HG03520 (cell line): ENCODE measurements around the gene EEF1AKMT3.
"Not testable (repeated sequence)": the region's sequence is repeated elsewhere in the genome, so short reads cannot be mapped to it uniquely, and the experiment has no call there.

Source experiments
- ATAC-seq: cut with Tn5 transposase; IDR thresholded peaks from one replicate; pipeline ENCODE4 v1.9.1; 2021; ENCODE audit warnings: mild to moderate bottlenecking, moderate library complexity; ENCODE audit not compliant: unreplicated experiment

EEF1AKMT3 gene

DNA sequence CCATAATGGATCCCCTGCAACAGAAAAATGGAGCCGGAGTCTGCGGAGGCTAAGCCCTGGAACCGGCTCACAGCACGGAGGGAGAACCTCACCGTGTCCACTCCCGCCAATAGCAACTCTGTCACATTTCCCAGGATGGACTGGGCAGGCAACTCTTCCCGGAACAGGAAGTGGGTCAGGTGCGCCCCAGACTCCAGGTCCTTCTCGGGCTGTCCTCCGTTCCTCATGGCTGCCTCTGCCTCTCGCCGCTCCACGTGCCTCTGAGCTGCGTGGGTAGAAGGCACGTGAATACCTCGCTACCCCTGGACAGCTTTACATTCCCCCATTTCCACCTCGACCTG is 7.8 kb upstream of the EEF1AKMT3 start:
- ATAC-seq: no peak

DNA sequence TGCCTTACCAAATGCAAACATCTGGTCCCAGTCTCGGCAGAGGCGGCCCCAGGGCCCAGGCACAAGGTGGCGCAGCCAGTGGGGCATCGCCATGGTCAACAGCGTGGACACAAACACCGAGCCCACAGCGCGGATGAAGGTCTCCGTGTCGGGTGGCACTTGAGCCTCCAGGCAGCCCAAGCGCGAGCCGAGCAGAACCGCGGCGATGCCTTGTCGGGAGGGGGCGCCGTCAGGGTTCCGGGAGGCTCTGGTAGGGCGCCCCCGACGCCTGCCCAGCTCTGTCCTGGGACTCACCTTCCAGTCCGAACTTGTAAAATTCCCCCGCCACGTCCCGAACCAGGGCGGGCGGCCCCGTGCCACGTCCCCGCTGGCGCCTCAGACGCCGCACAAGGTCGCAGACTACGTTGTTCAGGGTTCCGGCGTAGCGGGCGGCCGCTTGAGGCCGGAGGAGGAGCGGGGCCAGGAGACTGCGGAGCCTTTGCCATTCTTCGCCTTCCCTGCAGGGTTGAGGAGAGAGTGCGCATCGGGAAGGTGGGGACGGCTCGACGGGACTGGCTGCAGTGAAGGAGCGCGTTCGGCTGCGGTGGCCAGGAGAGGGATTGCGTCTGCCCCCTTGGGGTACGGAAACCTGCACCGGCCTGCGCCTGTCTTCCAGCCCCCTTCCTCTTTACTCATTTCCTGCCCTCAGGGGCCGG is 7.3 kb upstream of the EEF1AKMT3 start:
- ATAC-seq: peak; percentile 54

DNA sequence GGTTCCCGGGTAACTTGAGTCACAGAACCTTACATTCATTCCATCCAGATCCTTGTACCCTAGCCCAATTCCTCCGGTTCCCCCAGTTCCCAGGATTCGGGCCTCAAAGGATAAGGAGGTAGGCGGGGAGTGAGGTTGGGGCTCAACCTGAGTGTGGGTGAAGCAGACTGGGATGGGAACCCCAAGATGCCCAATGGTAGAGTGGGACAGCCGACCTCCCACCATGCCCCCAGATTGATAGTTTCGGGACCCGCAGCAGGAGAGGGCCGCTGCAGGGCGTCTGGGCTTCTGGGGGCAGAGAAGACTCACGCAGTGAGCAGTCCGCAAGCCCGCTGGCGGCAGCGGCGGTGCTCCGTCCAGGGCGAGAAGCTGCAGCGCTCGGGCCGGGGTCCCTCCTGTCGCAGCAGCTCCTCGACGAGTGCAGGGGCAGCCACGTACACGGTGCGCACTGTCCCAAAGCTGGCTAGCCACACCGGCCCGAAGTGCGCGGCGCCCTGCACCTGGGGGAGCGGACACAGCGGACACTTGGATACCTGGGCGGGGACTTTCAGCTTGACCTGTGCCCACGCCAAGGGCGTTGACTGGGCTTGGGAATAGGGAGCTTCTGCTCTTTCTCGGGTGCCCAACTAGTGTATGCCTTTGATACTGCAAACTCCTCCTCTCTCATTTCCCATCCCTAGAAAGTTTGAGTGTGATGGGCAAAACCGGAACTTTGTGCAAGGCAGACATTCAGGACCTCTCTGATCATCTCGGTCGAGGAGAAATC is 6.5 kb upstream of the EEF1AKMT3 start:
- ATAC-seq: no peak

DNA sequence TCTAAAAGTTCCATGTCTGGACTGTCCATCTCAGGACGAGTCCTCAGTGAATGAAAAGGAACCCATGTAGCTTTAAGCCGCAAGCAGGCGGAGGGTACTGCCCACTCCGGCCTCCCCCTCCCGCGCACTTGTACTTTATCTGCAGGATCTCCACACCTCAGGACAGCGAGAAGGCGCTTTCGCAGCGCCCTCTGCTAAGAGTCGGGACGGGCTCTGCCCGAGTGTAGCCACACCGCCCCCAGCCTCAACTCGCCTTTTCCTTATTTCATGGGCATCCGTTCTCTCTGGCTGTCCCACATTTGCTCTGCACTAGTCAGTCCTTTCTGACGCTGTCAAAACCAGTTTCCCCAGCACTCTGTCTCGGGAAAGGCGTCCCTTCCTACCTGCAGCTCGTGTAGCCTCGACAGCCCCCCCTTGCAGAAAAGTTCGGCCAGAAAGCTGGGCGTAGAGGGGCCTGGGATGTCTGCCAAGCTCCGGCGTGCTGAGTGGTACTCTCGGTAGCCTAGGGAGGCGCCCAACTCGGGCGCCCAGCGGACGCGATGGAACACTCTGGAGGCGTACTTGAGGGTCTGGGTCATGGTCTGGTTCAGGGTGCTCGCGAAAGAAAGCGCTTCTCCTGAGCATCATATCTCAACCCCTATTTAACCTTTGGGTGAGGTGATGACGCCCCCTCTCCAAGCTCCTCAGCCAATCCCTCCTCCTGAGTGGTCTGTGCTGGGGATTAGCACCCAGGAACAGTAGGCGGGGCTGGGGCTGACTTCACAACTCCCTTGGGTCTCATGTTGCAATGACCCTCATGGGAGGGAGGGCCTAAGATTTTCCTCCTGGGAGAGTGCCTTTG is 5.7 kb upstream of the EEF1AKMT3 start, which contains the start of gene CYP27B1:
Gene CYP27B1 (minus strand): TSS at position 615 of the 841 bp plus-strand sequence. CDS start 37 bp downstream, at position 578.
- no peak for ATAC-seq

DNA sequence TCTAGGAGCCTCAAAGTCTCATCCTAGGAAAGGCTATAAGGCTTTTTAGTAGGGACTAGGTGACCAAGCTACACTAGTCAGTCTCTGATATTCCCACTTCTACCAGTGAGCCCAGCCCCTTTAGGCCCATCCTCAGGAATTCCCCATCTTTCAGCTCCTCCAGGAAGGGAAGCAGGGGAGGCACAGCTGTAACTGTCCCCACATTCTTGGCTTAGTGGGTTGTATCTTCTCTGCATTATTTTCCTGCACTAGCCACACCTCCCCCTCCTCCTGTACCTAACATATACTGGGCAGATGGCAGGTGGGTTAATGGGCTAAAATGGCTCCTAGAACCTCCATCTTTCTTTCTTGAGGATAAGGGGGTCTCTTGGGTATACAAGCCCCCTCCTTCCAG is 5.1 kb upstream of the EEF1AKMT3 start:
- ATAC-seq: no peak

DNA sequence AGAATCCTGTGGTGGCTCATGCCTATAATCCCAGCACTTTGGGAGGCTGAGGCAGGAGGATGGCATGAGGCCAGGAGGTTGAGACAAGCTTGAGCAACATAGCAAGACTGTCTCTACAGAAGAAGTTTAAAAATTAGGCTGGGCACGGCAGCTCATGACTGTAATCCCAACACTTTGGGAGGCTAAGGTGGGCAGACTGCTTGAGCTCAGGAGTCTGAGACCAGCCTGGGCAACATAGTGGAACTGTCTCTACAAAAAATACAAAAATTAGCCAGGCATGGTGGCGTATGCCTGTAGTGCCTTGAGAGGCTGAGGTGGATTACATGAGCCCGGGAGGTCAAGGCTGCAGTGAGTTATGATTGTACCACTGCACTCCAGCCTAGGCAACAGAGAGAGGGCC is 4.5 kb upstream of the EEF1AKMT3 start:
- no peak for ATAC-seq

DNA sequence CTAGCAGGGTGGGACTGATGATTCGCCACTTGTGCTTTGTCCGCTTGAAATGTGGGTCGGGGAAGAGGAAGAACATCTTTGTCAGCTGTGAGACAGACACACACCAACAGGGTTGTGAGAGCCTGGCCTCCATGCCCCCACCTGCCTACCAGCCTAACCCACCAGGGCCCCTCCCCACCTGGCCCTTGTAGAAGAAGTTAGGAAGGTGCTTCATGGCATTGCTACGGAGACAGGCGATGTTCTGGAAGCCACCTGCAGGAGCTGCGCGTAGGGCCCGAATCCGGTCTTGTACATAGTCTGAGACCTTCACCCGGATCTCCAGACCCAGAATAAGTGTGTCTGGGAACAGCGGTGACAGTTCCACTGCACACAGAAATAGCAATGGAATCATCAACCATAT is 2.8 kb upstream of the EEF1AKMT3 start:
- ATAC-seq: no peak

DNA sequence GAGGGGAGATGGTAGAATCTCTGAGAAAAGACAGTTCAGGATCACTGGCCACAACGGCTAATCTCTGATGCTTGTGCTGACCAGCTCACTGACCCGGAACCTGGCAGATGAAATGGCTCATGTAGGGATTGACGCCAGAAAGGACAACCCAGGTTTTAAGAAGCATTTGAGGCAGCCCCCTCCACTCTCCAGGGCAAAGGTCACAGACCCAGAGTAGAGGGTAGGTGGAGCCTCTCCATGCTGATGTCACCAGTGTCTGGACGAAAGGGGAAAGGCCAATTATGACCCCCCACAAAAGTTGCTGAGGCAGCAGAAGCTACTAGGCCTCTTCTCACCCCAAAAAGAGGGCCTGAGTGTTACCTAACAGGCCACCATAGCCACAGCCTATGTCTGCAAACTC is 1.7 kb upstream of the EEF1AKMT3 start:
- no peak for ATAC-seq

DNA sequence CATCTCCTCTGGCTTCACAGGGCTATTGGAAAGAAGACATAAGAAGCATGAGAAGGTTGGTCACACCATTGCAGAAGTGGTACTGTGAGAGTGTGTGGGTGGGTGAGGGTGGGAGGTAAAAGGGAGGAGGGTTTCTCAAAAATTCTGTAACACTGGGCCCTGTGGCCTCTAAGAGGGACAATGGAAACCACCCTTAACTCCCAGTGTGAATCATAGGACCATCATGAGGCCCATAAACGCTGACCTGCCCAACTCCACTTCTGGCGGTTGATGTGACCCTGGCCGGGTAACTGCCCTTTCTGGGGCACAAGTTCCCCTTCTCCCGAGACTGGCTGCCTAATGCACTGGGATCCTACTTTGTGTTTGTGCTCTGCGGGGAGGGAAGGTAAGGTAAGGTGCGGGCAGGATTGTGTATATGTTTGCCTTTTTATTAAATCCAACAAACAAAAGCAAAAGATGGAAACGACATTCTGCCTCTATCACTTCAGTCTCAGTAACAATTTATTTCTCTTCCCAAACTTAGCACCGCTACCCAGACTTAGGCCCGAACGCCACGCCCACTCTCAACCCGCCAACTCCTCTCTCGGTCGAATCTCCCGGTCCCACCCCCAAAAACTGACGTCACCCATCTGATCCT is 1.1 kb upstream of the EEF1AKMT3 start:
- ATAC-seq: peak; percentile 65

DNA sequence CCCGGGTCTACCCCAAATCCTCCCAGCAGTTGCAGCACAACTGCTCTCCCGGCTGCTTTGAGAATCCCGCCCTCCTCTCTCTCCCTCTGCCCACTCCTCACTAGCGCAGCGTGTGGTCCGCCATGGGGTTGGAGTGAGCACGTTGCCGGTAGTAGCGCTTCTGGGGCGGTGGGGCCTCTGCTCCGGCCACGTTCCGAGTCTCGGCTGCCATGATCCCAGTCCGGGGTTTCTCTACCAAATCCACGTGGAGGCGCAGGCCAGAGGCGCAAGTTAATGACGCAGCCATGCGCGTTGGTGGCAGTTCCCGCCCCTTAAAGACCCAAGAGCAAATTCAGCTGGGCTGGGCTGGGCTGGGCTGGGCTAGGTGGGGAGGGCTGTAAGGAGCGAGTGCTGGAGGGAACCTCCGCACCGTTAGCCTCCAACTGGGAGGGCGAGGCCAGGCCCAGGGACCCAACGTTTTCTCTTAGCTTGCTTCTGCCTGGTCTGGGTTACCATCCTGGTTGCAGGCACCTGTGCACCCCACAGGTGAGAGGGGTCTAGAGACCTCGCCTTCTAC is 463 bp upstream of the EEF1AKMT3 start, which contains the start of gene METTL1:
Gene METTL1 (minus strand): TSS at position 233 of the 556 bp plus-strand sequence. CDS start 22 bp downstream, at position 211.
- peak; percentile 78 for ATAC-seq

DNA sequence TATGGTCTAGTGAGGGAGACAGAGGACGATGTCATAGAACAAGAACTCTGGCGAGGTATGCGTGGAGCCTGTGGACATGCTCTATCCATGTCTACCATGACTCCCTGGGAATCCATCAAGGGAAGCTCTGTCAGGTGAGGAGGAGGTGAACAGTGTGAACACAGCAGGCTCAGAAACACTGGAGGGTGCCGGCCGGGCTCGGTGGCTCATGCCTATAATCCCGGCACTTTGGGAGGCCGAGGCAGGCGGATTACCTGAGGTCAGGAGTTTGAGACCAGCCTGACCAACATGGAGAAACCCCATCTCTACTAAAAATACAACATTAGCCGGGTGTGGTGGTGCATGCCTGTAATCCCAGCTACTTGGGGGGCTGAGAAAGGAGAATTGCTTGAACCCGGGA is 2.2 kb downstream of the EEF1AKMT3 start:
- not testable (repeated sequence) for ATAC-seq

DNA sequence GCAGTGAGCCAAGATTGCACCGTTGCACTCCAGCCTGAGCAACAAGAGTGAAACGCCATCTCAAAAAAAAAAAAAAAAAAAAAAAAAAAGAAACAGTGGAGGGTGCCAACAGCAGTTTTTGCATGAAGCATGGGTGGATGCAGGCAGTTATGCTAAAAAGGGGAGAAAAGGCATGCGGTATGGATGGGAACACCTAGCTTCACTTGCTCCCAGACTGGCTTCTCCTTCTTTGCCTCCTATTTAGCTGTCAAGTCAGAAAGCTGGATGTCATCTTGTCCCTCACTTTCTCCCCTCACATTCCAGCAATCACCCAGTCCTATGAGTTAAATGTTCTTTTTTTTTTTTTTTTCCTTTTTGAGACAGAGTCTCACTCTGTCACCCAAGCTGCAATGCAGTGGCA is 2.6 kb downstream of the EEF1AKMT3 start:
- ATAC-seq: no peak

DNA sequence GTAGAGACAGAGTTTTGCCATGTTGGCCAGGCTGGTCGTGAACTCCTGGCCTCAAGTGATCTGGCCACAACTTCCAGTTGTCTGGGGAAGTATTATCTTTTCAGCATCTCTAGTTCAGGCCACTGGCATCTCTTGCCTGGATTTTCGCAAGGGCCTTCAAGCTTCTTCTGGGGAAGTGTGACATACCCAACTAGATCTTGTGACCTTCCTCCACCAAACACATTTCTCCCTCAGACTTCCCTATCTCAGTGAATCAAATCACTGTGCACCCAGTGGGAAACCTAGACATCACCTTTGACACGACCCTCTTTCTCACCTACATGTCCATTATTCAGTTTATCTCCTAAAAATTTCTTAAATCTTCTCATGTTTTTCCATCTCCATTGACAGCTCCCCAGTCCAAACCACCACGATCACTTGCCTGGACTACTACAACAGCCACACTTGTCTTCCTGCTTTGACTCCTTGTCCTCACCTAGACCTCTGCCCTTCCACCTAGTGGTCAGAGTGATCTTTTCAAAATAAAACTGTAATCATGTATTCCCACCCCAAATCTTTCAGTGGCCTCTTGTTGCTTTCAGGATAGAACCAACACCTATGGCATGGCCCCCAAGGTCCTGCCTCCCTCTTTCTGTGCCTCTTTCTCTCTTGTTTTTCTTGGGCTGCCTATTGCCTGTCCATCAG is 3.3 kb downstream of the EEF1AKMT3 start:
- no peak for ATAC-seq

DNA sequence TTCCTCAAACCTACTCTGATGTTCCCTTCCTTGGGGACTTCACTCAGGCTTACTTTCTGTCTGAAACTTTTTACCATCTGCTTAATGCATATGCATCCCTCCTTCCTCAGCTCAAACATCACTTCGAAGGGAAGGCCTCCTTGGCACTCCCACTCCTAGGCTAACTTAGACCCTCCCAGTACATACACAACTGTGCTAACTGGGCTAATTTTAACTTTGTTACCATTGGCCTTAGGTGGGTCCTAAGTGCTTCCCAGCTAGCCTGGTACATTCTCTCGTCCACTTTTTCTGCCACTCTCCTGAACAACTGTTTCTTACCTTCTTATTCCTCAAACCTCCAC is 3.8 kb downstream of the EEF1AKMT3 start:
- no peak for ATAC-seq

DNA sequence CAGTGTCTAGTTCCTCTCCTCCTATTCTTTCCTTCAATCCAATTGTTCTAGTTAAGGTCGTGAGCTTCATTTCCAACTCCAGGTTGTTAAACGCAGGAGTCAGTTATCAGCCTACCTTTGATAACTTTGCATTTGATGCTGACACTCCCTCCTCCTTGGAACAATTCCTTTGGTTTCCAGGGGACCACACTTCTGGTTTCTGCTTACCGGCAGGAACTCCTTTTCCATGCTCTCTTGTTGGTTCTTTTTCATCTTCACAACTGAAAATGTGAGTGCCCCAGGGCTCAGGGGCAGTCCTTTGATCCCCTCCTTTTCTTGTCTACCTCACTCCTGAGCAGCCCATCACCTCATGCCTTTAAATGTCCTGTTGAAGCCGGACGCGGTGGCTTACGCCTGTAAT is 5.0 kb downstream of the EEF1AKMT3 start:
- no peak for ATAC-seq

DNA sequence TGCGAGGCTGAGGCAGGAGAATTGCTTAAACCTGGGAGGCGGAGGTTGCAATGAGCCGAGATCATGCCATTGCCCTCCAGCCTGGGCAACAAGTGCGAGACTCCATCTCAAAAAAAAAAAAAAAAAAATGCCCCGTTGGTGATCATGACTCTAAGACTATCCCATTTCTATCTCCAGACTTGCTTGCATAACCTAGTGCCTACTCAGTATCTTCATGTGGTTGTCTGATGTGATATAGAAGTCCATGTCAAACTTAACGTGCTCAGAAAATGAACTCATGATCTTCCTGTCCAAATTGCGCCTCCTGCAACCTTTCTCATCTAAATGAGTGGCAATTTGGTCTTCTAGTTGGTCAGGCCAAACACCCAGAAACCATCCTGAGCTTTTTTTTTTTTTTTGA is 5.5 kb downstream of the EEF1AKMT3 start:
- no peak for ATAC-seq

DNA sequence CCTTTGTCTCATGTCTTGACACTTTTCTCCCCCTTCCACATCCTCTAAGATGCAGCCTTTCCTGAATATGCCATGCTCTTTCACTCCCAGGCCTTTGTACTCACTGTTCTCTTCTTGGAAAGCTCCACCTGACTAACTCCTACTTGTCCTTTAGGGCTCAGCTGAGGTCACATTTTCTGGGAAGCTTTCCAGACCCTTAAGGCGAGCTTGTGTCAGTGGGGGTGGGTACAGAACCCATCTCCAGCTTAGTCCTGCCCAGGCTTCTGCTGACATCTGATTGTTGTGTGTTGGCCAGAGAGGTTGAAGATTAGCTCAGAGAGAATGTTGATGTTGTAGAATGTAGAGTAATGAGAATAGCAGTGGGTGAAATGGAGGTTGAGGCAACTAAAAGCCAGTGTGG is 7.3 kb downstream of the EEF1AKMT3 start:
- ATAC-seq: no peak

DNA sequence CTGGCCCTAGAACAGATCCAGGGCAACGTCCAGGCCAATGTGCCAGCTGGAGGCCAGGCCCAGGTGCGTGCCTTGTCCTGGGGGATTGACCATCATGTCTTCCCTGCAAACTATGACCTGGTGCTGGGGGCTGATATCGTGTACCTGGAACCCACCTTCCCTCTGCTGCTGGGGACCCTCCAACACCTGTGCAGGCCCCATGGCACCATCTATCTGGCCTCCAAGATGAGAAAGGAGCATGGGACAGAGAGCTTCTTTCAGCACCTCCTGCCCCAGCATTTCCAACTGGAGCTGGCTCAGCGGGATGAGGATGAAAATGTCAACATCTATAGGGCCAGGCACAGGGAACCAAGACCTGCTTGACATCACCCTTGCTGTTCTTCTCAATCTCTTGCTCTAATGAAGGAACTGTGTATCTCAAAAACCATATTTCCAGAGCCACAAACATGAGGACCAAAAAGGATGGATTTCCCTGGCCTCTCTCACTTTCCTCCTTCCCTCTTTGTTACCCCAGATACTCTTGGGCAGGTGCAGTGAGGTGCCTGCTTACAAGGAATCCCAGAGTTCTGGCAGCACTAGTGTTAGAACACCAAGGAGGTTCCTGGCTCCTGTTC is 8.0 kb downstream of the EEF1AKMT3 start:
- no peak for ATAC-seq

DNA sequence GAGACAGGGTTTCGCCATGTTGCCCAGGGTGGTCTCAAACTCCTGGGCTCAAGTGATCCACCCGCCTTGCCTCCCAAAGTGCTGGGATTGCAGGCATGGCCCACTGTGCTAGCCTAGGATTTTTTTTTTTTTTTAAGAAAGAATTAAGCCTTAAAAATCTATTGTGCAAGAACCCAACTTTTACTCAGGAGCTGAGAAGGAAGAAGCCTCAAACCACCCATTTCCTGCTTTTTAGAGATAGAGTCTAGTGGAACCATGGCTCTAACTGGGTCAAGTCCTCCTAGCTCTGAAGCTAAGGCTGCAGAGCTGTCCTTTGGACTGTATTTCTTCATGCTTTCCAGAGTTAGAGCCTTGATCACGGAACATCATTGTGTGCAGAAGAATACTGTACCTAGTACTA is 8.8 kb downstream of the EEF1AKMT3 start:
- ATAC-seq: no peak

DNA sequence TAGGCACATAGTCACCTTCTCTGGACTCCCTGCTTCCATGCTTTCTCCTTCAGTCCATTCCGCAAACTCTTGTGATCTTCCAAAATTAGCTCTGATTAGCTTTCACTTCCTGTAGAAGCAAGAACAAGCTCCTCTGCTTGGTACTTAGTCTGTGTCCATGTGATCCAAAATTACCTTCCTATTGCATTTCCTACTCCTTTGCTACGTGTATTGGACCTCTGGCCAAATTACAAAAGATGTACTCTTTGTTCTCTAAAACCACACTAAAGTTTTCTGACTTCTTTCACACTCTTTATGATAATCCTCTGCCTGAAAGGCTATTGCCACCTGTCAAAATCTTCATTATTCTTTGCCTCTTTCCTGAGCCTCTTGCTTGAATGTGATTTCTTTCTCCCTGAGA is 9.4 kb downstream of the EEF1AKMT3 start:
- ATAC-seq: no peak
